Measurements from ENCODE around the gene FAM193A. TPM values are rescaled to one million over a fixed set of nuclear protein-coding genes. Genes with fewer than 3 reads are reported as not detected.

The FAM193A gene
- total and polyA plus RNA-seq, 2 experiments from 2014 or later, result 12.0 to 22.9 TPM

- TF ChIP-seq JUNB (IDR thresholded peaks at IDR 0.05; ENCODE audit: unreplicated experiment) (no peak), CTCF (conservative IDR thresholded peaks at IDR 0.05; ENCODE audit: low read depth in 2 of 2) (no peak)
These were observed 113.2 kb downstream of the FAM193A start (continued) for GRCh38 chr4:2649604-2650114.

DNA sequence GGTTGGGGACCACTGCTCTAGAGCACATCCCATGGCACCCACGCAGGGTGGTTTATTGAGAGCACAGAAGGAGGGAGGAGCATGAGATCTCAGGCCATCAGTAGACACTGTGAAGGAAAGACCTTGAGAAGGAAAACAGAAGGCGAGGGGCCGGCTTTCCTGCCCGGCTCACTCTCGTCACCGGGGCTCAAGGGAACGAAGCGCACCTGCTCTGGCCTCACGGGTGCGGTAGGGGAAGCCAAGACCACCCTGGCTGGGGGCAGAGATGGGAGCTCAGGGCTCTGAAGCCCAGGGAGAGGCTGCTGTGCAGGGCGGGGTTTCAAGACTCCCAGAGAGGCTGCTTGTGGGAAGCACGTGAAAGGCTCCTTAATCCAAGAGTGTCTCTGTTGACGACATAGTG, 113.8 kb downstream of the FAM193A start:
- no peak for DNase-seq (ENCODE audit: low spot score)
- Mint-ChIP-seq H3K4me3 (no peak overlapping the region), H3K27ac (no peak overlapping the region), H3K4me1 (no peaks in the 10 kb centered on the region), H3K9me3 (no peaks in the 10 kb centered on the region; the same call in 2 of the 3 replicates), H3K27me3 (ENCODE audit: insufficient read depth, low read depth, poor library complexity) (peaks cover 4% of the 10 kb centered on the region), H3K36me3 (ENCODE audit: low read depth) (peaks cover 48% of the 10 kb centered on the region)
- H2AFZ ChIP-seq, result no peak overlapping the region
- ATAC-seq, result no peak
- peaks cover 14% of the 10 kb centered on the region; the same call in 1 of the 2 replicates for H3K36me3 ChIP-seq (ENCODE audit: insufficient read depth)
- no peak overlapping the region for H3K4me2 ChIP-seq
- H4K20me1 ChIP-seq (replicated peaks; ENCODE audit: insufficient read depth), result no peaks in the 10 kb centered on the region; the same call in 1 of the 2 replicates
- no peaks in the 10 kb centered on the region for H3K27me3 ChIP-seq (ENCODE audit: insufficient read depth)
- H3K9me2 ChIP-seq (ENCODE audit: insufficient read depth), result no peaks in the 10 kb centered on the region
- H3F3A ChIP-seq (replicated peaks; ENCODE audit: low read depth), result no peaks in the 10 kb centered on the region
- no peaks in the 10 kb centered on the region for H3K4me1 ChIP-seq (ENCODE audit: insufficient read depth)
- H3K79me2 ChIP-seq (replicated peaks; ENCODE audit: insufficient read depth), result no peaks in the 10 kb centered on the region; the same call in 1 of the 2 replicates
- no peak overlapping the region for H3K27ac ChIP-seq (ENCODE audit: low read depth)
- no peak overlapping the region for H3K4me3 ChIP-seq
- TF ChIP-seq ZNF462 (CRISPR knock-in tag; IDR thresholded peaks at IDR 0.05), result no peak
- TF ChIP-seq POLR2AphosphoS5 (IDR thresholded peaks at IDR 0.05; ENCODE audit: low read depth), result no peak
- TF ChIP-seq STAT1 (IDR thresholded peaks at IDR 0.05; ENCODE audit: unreplicated experiment), result no peak
- TF ChIP-seq JUNB (IDR thresholded peaks at IDR 0.05; ENCODE audit: unreplicated experiment), result no peak
- no peak for TF ChIP-seq REST (IDR thresholded peaks at IDR 0.05; ENCODE audit: unreplicated experiment)
- no peak for TF ChIP-seq CREB1 (CRISPR knock-in tag; IDR thresholded peaks at IDR 0.05; ENCODE audit: low read depth)
- TF ChIP-seq ZNF331 (CRISPR knock-in tag; IDR thresholded peaks at IDR 0.05; ENCODE audit: low read depth), result no peak
- no peak for TF ChIP-seq CTCF (conservative IDR thresholded peaks at IDR 0.05; ENCODE audit: low read depth in 2 of 2)
- TF ChIP-seq, protein P1, sequence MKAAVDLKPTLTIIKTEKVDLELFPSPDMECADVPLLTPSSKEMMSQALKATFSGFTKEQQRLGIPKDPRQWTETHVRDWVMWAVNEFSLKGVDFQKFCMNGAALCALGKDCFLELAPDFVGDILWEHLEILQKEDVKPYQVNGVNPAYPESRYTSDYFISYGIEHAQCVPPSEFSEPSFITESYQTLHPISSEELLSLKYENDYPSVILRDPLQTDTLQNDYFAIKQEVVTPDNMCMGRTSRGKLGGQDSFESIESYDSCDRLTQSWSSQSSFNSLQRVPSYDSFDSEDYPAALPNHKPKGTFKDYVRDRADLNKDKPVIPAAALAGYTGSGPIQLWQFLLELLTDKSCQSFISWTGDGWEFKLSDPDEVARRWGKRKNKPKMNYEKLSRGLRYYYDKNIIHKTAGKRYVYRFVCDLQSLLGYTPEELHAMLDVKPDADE (IDR thresholded peaks at IDR 0.05), result no peak
